GM21447 (cell line): ENCODE results near the gene ANKMY1.
"Not testable (repeated sequence)": the region's sequence is repeated elsewhere in the genome, so short reads cannot be mapped to it uniquely, and the experiment has no call there.

Source experiments
- ATAC-seq: cut with Tn5 transposase; IDR thresholded peaks from one replicate; pipeline ENCODE4 v1.9.1; 2021; ENCODE audit not compliant: unreplicated experiment

Gene ANKMY1

DNA sequence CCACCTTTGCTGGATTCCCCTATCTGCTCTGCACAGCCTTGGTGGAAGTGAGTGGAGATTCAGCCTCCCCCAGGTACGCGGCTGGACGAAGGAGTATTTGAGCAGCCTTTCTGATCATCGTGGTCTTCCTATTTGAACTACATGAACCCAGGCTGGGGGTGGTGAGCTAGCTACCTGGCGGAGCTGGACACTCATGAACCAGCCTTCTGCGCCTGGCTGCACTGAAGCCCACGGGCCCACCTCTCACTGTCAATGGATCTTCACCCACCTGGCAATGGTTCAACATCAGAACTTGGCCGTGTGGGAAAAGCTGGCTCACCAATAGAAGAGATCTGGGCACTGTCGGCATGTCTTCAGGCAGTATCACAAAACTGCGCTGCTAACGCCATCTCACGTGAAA lies 35.4 kb downstream of the ANKMY1 start:
- ATAC-seq = no peak

DNA sequence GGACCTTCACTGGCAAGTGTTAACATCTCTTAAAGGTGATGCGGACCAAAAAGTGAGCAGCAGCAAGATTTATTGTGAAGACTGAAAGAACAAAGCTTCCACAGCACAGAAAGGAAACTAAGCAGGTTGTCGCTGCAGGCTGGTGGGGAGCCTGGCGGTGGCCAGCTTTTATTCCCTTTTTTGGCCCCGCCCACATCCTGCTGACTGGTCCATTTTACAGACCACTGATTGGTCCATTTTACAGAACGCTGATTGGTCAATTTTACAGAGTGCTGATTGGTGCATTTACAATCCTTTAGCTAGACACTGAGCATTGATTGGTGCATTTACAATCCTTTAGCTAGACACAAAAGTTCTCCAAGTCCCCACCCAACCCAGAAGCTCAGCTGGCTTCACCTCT lies 35.9 kb downstream of the ANKMY1 start:
- not testable (repeated sequence) for ATAC-seq

DNA sequence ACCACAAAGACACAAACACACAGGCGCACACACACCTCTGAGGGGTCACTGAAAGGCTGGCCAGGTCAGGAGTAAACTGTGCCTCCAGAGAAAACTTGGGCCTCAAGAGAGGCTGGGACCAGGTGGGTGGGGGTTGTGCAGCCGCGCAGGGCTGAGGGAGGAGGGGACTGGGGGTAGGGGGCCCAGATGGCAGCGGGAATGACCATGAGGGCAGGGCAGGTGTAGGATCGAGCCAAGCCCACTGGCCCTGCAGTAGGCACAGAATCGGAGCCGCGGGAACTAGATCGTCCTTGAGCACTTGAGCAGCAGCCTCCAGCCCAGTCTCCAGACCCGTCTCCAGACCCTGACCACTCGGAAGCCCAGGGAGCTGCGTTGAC lies 36.8 kb downstream of the ANKMY1 start:
- ATAC-seq = no peak

- no peak for ATAC-seq
Observed at GRCh38 chr2:240520130-240520973, 37.4 kb downstream of the ANKMY1 start.

DNA sequence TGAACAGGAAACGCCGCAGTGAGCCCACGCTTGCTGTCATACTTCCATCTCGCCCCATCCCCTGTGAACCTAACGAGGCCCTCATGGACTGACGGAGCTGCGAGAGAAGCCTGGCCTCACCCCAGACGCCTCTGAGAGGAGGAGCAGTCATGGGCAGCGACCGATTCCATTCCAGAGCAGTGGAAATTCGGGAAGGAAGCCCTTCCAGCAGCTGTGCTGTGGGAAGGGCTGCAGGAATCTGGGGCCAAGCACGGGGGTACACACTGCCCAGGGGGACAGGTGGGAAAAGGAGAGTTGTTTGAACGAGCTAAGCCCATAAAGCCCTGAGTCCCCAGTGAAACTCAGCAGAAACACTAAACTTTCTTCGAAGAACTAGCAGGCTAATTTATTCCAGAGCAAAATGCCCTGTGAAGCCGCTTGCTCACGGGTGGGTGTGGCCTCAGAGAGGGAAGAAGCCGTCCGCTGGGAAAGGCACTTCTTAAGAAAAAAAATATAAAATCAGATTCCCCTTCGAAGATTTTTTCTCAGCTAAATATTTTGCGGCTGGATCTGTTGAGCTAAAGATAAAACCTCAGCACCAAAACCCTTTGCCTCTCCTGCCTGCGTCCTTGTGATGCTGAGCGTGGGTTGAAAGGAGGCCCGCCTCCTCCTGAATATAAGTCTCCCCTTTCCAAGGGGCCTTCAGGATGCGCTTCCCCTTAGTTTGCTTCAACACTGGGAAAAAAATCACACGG lies 38.2 kb downstream of the ANKMY1 start:
- ATAC-seq = no peak

DNA sequence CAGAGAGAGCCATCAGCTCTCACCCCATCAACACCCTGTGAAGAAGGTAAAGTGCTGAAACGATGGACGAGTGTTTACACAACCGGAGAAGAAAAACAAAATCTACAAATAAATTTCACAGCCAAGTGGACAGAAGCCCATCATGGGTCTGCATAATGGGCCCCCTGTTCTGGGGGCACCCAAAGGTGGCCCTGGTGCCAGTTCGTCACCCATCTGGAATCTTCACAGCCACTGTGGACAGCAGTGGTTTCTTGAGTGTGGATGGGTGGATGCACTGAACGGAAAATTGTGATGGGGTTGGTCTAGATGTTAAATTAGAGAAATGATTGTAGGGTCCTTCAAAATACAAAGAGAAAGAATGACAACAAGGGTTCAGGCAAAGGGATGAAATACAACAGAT lies 38.8 kb downstream of the ANKMY1 start:
- no peak for ATAC-seq

DNA sequence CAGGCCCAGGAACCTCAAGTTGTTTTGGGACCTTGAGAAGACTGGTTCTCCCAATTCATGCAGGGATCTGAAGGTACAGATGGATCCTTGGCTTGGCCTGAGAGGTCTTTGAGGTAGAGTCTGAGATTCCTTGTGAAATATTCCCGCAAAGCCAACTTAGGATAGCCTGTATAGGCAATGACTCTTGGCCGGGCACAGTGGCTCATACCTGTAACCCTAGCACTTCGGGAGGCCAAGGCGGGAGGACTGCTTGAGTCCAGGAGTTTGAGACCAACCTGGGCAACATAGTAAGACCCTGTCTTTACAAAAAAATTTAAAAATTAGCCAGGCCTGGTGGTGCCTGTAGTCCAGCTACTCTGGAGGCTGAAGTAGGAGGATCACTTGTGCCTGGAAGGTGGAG lies 40.4 kb downstream of the ANKMY1 start:
- no peak for ATAC-seq

DNA sequence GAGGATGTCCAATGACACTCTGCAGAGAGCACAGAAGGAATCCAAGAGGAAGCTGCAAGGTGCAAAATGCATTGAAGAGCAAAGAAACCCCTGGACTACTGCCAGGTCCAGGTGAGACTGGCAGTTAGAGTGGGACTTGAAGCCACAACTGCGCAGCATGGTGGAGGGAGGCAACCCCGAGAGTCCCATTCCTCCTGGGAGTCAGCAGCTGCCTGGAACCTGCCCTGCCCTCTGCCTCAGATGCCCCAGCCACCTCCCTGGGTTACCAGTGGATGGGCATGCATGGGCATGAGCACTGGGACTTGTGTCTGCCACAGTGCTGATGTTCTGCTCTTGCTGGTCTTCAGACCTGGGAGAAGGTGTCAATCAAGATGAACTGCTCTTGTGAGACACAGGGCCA lies 43.2 kb downstream of the ANKMY1 start:
- no peak for ATAC-seq

DNA sequence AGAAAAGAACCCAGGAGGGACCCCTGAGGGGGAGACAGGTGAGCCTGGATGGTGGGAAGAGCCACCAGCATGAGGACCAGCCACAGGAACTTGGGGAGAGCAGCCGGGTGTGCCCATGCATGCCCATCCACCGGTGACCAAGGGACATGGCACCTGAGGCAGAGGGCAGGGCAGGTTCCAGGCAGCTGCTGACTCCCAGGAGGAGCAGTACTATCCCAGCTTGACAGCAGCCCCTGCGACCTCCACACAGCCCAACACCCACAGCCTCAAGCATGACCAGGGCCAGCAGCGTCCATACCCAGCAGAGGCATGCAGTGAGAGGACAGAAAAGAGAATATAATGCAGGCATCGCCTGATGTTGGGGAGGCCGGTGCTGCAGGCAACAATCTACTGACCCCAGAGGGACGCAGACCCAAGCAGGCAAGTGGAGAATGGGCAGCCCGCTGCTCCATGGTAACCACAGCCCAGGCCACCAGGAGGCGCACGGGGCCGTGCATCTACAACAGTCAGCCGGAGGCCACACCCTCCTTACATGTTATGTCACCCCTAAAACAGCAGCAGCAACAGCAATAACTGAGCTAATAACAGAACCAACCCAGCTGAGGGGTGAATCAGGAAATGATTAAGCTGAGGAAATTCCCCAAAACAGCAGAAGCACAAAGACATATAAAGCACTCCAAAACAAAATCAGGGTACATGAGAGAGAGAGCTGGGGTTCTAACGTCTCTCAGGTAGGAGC lies 44.1 kb downstream of the ANKMY1 start:
- peak; percentile 92 for ATAC-seq

- no peak for ATAC-seq
Observed at GRCh38 chr2:240512666-240513535, 44.9 kb downstream of the ANKMY1 start.

GRCh38 chr2:240512109-240512485 lies 45.7 kb downstream of the ANKMY1 start:
- ATAC-seq = no peak

DNA sequence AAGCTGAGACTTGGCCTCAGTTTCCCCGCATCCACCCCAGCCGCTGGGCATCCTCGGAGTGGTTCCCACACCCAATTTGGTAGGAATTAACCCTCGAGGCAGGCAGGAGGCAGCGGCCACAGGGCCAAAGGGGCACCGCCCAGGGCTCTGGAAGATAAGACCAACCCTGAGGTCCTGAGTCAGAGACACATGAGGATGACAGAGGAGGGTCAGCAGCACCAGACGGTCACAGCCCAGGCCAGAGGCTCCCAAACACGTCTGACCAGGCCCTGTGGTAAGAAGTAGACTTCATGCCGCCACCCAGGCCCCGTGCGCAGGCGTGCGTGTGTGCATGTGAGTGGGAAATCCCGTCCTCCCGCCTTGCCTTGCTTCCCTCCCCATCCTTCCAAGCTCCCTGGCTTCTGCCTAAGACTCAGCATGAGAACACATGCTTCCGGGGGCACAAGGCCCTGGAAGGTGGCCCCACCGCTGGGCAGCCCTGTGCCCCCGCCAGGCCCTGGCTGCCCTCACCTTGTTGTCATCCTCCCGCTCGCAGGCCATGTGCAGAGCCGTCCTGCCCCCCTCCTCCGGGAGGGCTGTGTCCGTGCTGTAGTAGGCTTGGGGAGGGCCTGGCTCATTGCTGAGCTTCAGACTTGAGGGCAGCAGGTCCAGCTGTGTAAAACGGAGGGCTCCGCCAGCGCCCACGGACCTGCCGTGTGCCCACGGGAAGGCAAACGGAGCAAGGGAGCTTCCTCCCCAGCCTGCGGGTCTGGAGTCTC lies 46.3 kb downstream of the ANKMY1 start:
- ATAC-seq = no peak

DNA sequence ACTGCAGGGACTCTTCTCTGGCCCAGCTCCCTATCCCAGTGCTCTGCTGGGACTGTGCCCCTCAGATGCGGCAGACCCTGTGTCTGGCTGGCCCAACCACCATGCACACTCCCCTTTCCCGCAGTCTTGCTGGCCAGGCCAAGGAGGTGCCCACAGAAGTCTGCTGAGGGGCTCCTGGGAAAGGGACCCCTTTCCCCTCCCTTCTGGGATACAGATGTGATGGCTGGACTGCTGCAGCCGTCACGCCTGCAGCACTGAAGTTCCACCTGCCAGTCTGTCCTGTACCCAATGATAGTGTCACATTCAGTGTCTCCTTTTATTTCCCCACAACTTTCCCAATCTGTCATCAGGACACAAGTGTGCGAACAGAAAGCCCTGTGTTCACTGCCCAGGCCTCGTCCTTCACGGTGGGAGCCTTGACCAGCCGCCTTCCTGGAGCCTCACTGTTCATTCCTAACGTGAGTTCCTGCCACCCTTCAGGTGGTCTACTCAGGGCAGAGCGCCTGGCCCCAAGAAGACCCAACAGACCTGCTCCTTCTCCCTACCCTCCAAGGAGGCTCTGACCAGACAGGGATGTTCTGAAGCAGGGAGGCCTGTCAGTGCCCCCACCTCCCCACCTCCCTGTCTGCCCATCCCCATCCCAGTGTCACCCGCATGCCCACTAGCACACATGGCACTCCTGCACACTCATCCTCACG lies 47.1 kb downstream of the ANKMY1 start:
- no peak for ATAC-seq

- ATAC-seq = no peak
Observed at GRCh38 chr2:240509667-240510512, 47.9 kb downstream of the ANKMY1 start.

DNA sequence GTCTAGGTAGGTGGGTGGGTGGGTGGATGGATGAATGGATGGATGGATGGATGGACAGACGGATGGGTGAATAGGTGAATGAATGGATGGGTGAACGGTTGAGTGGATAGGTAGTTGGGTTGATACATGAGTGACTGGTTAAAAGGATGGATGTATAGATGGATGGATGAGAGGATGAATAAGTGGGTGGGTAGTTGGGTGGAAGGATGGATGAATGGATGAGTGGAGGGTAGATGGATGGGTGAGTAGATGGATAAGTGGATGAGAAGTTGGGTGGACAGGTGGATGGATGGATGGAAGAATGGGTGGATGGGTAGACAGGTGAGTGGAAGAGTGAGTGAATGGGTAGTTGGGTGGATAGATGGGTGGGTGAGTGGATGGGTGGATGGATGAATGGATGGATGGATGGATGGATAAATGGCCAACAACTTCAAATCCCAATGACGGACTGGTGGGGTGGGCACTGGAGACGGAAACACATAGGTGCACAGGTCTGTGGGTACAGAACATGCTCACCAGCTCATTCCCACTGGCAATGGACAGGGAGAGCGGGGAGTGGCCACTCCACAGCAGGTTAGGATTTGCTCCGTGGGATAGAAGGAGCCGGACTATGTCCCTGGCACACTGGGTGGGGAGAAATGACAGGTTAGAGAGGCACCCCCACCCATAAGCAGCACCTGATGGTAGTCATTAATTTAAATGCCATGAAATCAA lies 48.8 kb downstream of the ANKMY1 start:
- no peak for ATAC-seq

DNA sequence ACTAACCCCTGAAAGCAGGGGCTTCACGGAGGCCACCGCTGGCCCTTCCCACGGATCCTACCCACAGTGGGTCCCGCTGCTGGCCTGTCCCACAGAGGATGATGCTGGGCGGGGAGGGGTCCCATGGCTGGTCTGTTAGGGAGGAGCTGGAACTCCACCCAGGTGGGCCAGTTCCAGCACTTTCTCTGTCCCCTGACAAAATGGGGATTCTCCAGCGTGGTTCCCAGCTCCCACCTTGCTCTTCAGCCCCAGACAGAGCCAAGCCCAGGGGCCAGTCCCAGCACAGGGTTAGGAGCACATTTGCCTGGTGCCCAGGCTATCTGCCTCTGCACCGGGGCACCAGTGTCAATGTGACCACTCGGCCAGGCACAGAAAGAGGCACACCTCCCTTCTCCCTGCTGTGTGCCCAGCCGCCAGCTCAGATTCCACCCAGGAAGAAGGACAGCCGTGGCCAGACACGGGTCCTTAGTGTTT lies 50.0 kb downstream of the ANKMY1 start:
- ATAC-seq = no peak

- ATAC-seq = no peak
Observed at GRCh38 chr2:240507060-240507777, 50.6 kb downstream of the ANKMY1 start.
